MCF 10A (cell line): ENCODE results near the gene PPM1J. TPM values are rescaled to one million over a fixed set of nuclear protein-coding genes. Genes with fewer than 3 reads are reported as not detected.

Source experiments
- BruUV-seq: library from RNA; stranded (reverse); fragments of 400-500 nt; replicated peaks from 2 replicates; lab custom pipeline; 2021; lab: Mats Ljungman, UMichigan
- CTCF ChIA-PET: fragments of 300-600 bp; sonication (Branson Sonifier 250); formaldehyde crosslinking; extraction: SDS; loops from one replicate; lab custom pipeline; 2021; ENCODE audit warnings: antibody characterized with exemption, inconsistent platforms; lab: Yijun Ruan, JAX
- POLR2A ChIA-PET: fragments of 300-600, 350-650 bp; sonication (Branson Sonifier 250); formaldehyde crosslinking; extraction: SDS; loops from one replicate; lab custom pipeline; 2020; ENCODE audit warnings: antibody characterized with exemption, inconsistent platforms; lab: Yijun Ruan, JAX
- DNase-seq: peaks from one replicate; pipeline ENCODE4 v3.0.0-alpha.2; 2018; ENCODE audit not compliant: unreplicated experiment
- H3K27ac Mint-ChIP-seq: one replicate; pipeline ENCODE4 v1.8.0; 2022; ENCODE audit warnings: mild to moderate bottlenecking, low read depth, mixed read lengths; ENCODE audit not compliant: unreplicated experiment
- H3K27me3 Mint-ChIP-seq: one replicate; pipeline ENCODE4 v1.8.0; 2022; ENCODE audit warnings: mixed read lengths; ENCODE audit not compliant: insufficient read depth, unreplicated experiment
- H3K36me3 Mint-ChIP-seq: one replicate; pipeline ENCODE4 v1.8.0; 2022; ENCODE audit warnings: mild to moderate bottlenecking, moderate library complexity, mixed read lengths; ENCODE audit not compliant: insufficient read depth, unreplicated experiment
- H3K4me1 Mint-ChIP-seq: one replicate; pipeline ENCODE4 v1.8.0; 2022; ENCODE audit warnings: mixed read lengths; ENCODE audit not compliant: insufficient read depth, unreplicated experiment
- H3K4me3 Mint-ChIP-seq: one replicate; pipeline ENCODE4 v1.8.0; 2022; ENCODE audit warnings: mild to moderate bottlenecking, moderate library complexity, mixed read lengths; ENCODE audit not compliant: unreplicated experiment
- H3K9me3 Mint-ChIP-seq: one replicate; pipeline ENCODE4 v1.8.0; 2022; ENCODE audit warnings: mixed read lengths; ENCODE audit not compliant: unreplicated experiment
- CTCF ChIP-seq: fragments of 200-600 bp; IDR thresholded peaks from one replicate; pipeline ENCODE4 v1.8.0; 2022; ENCODE audit warnings: antibody characterized with exemption, mild to moderate bottlenecking; ENCODE audit not compliant: unreplicated experiment
- intact Hi-C: fragments of 100-400 bp; cut with micrococcal nuclease; formaldehyde crosslinking; loops from 2 replicates; pipeline ENCODE4 v1.14.1; 2022
- total RNA-seq: library from RNA; stranded (reverse); gene quantifications from 2 replicates; pipeline ENCODE4 v1.2.3, GENCODE V29; 2022

Gene PPM1J
- total RNA-seq, 1 experiment from 2014 or later, result 1.5 TPM

- Mint-ChIP-seq H3K4me1 (peaks cover 17% of the 10 kb centered on the region), H3K9me3 (no peaks in the 10 kb centered on the region), H3K4me3 (no peak overlapping the region), H3K27me3 (no peaks in the 10 kb centered on the region), H3K27ac (no peak overlapping the region), H3K36me3 (peaks cover 74% of the 10 kb centered on the region)
- ChIA-PET CTCF (interaction anchor here (0.7 to 1.0 kb wide), 4 partner anchors 10 to 23 kb away, joined by 3 to 4 read pairs (median 3); no protein-coding TSS in a partner anchor), POLR2A (no interaction called here)
- intact Hi-C loops, result no loop called here
- TF ChIP-seq CTCF, result no peak
- BruUV-seq, result no TSS peak
- DNase-seq, result no peak
Observed at GRCh38 chr1:112695276-112695675, 19.9 kb downstream of the PPM1J start.

- no TSS peak for BruUV-seq
- no peak overlapping the region for H3K4me3 Mint-ChIP-seq
- TF ChIP-seq CTCF, result no peak
- no peaks in the 10 kb centered on the region for H3K9me3 Mint-ChIP-seq
- no peak overlapping the region for H3K27ac Mint-ChIP-seq
- peaks cover 10% of the 10 kb centered on the region for H3K4me1 Mint-ChIP-seq
- intact Hi-C loops, result no loop called here
- peaks cover 71% of the 10 kb centered on the region for H3K36me3 Mint-ChIP-seq
- no peak for DNase-seq
- ChIA-PET CTCF (no interaction called here), POLR2A (interaction anchor here (0.7 kb wide), 1 partner anchor 20 kb away, joined by 3 read pairs; the partner anchor contains the start of gene MOV10)
- H3K27me3 Mint-ChIP-seq, result no peaks in the 10 kb centered on the region
Observed at GRCh38 chr1:112694363-112694929, 20.7 kb downstream of the PPM1J start.

GRCh38 chr1:112693821-112694220 lies 21.3 kb downstream of the PPM1J start:
- Mint-ChIP-seq H3K4me3 (no peak overlapping the region), H3K27ac (no peak overlapping the region)
- no peak for TF ChIP-seq CTCF

GRCh38 chr1:112692681-112693080 lies 22.5 kb downstream of the PPM1J start:
- Mint-ChIP-seq H3K36me3 (peaks cover 60% of the 10 kb centered on the region), H3K4me1 (peaks cover 13% of the 10 kb centered on the region), H3K27ac (no peak overlapping the region), H3K4me3 (no peak overlapping the region), H3K27me3 (no peaks in the 10 kb centered on the region), H3K9me3 (no peaks in the 10 kb centered on the region)
- ChIA-PET CTCF (no interaction called here), POLR2A (interaction anchor here (0.7 to 1.4 kb wide), 2 partner anchors 12 to 19 kb away, joined by 3 to 6 read pairs; no protein-coding TSS in a partner anchor)
- DNase-seq, result no peak
- no TSS peak for BruUV-seq
- intact Hi-C loops, result no loop called here
- TF ChIP-seq CTCF, result no peak

More at GRCh38 chr1:112693821-112694220, 21.3 kb downstream of the PPM1J start:
- peaks cover 6% of the 10 kb centered on the region for H3K4me1 Mint-ChIP-seq
- no TSS peak for BruUV-seq
- DNase-seq, result no peak
- no peaks in the 10 kb centered on the region for H3K27me3 Mint-ChIP-seq
- ChIA-PET CTCF (interaction anchor here (0.7 kb wide), 1 partner anchor 196 kb away, joined by 3 read pairs; no protein-coding TSS in a partner anchor), POLR2A (interaction anchor here (0.7 to 1.4 kb wide), 2 partner anchors 11 to 19 kb away, joined by 3 to 6 read pairs; partner anchors contain the start of gene MOV10)
- H3K36me3 Mint-ChIP-seq, result peaks cover 65% of the 10 kb centered on the region
- intact Hi-C loops, result no loop called here
- no peaks in the 10 kb centered on the region for H3K9me3 Mint-ChIP-seq
